DMS114 treated with DMSO at 0.1 percent for 48 hours (cell line): ENCODE data around the gene CCDC106.

Experiments
- DNase-seq: peaks from one replicate; lab custom pipeline; 2025; ENCODE audit not compliant: unreplicated experiment; lab: John Stamatoyannopoulos, UW

The CCDC106 gene

GRCh38 chr19:55694656-55695491, 46.9 kb downstream of the CCDC106 start:
- no peak for DNase-seq

- no peak for DNase-seq
Measured at GRCh38 chr19:55695511-55696290, 47.7 kb downstream of the CCDC106 start.

GRCh38 chr19:55696301-55697068, 48.5 kb downstream of the CCDC106 start:
- DNase-seq = no peak

GRCh38 chr19:55697069-55697440, 49.0 kb downstream of the CCDC106 start:
- no peak for DNase-seq

GRCh38 chr19:55697698-55698097, 49.7 kb downstream of the CCDC106 start:
- DNase-seq = no peak

GRCh38 chr19:55698256-55698655, 50.2 kb downstream of the CCDC106 start:
- no peak for DNase-seq

- no peak for DNase-seq
Measured at GRCh38 chr19:55699221-55699620, 51.2 kb downstream of the CCDC106 start.

GRCh38 chr19:55700813-55701212, 52.8 kb downstream of the CCDC106 start:
- DNase-seq = no peak

- DNase-seq = no peak
Measured at GRCh38 chr19:55702131-55702627, 54.2 kb downstream of the CCDC106 start.
